Neural progenitor cell (in vitro differentiated cells): Measurements from ENCODE around the gene ELAVL3.

Source experiments
- EZH2 ChIP-seq: fragments of 200-600 bp; sonication (generic); IDR thresholded peaks from 2 replicates; pipeline ENCODE4 v1.6.1; 2017; ENCODE audit warnings: antibody characterized with exemption, mild to moderate bottlenecking, moderate library complexity
- EZH2phosphoT487 ChIP-seq: fragments of 200-600 bp; sonication (generic); IDR thresholded peaks from 2 replicates; pipeline ENCODE4 v1.6.1; 2017; ENCODE audit warnings: antibody characterized with exemption
- TF ChIP-seq, protein P1 (sequence below): fragments of 200-600 bp; sonication (generic); IDR thresholded peaks from 2 replicates; pipeline ENCODE4 v1.5.1; 2017; ENCODE audit warnings: antibody characterized with exemption, mild to moderate bottlenecking

- TF ChIP-seq, protein P1, sequence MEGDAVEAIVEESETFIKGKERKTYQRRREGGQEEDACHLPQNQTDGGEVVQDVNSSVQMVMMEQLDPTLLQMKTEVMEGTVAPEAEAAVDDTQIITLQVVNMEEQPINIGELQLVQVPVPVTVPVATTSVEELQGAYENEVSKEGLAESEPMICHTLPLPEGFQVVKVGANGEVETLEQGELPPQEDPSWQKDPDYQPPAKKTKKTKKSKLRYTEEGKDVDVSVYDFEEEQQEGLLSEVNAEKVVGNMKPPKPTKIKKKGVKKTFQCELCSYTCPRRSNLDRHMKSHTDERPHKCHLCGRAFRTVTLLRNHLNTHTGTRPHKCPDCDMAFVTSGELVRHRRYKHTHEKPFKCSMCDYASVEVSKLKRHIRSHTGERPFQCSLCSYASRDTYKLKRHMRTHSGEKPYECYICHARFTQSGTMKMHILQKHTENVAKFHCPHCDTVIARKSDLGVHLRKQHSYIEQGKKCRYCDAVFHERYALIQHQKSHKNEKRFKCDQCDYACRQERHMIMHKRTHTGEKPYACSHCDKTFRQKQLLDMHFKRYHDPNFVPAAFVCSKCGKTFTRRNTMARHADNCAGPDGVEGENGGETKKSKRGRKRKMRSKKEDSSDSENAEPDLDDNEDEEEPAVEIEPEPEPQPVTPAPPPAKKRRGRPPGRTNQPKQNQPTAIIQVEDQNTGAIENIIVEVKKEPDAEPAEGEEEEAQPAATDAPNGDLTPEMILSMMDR: no peak
- TF ChIP-seq EZH2 (no peak), EZH2phosphoT487 (no peak)
Observed at GRCh38 chr19:11475861-11476260, 5.0 kb downstream of the ELAVL3 start.
